ENCODE results near the gene PEX19. TPM values are rescaled to one million over a fixed set of nuclear protein-coding genes. Genes with fewer than 3 reads are reported as not detected.

The PEX19 gene
- total and polyA plus RNA-seq, 10 of the 15 experiments (the other 5 are each of a cell fraction or from before 2014, with no cell fraction given), result 27.1 to 58.1 (median 39.6) TPM

DNA sequence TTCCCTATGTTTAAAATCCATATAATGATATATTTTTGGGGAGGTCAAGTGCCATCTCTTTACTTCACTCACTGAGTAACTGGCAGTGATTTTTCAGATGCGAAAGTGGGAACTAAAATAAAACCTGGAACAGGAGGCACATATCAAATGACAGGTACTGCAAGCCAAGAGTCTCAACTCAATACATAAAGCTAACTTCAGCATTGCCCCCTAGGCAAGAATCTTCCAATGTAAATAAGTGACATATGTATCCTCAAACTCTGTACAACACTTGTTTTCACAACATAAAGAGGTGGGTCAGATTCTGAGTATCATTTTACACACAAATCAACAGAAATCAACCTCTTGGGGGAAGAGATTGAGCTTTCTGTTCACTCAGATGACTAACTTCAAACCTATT, 40.7 kb downstream of the PEX19 start:
- Histone ChIP-seq H3K9me3 (replicated peaks; ENCODE audit: control insufficient read depth, insufficient read depth, low read length) (no peaks in the 10 kb centered on the region), H3K36me3 (ENCODE audit: control insufficient read depth in 2 of 2, insufficient read depth in 2 of 2, low read length in 1 of 2) (peaks cover 8 to 9% of the 10 kb centered on the region in 2 experiments), H3K9ac (ENCODE audit: control insufficient read depth, insufficient read depth, low read length) (no peak overlapping the region), H3K4me2 (ENCODE audit: control insufficient read depth, insufficient read depth) (no peak overlapping the region), H3K4me3 (no peak overlapping the region), H3K27ac (ENCODE audit: control insufficient read depth, insufficient read depth) (no peak overlapping the region), H3K4me1 (ENCODE audit: control insufficient read depth, insufficient read depth, low read length) (no peaks in the 10 kb centered on the region), H3K79me2 (ENCODE audit: control insufficient read depth, insufficient read depth, low read length) (peaks cover 2% of the 10 kb centered on the region), H3K27me3 (replicated peaks in 1 of 2; ENCODE audit: control insufficient read depth in 2 of 2, insufficient read depth in 2 of 2, low read length in 1 of 2) (no peaks in the 10 kb centered on the region), H4K20me1 (ENCODE audit: control insufficient read depth, insufficient read depth) (no peaks in the 10 kb centered on the region), H2AFZ (ENCODE audit: control insufficient read depth, low read depth, low read length) (no peak overlapping the region)
- no peak for ATAC-seq
- WGBS (ENCODE audit: insufficient coverage, insufficient replicate concordance, low lambda C conversion rate, missing lambda C conversion rate), result 100% methylated on average over 1 of the region's 1 CpG
- ChIA-PET SMC1A (ENCODE audit: uncharacterized antibody, unreplicated experiment) (interaction anchor here (1.0 to 4.7 kb wide), 10 partner anchors 7 to 143 kb away, joined by 3 to 34 read pairs (median 5); no protein-coding TSS in a partner anchor), RAD21 (ENCODE audit: unreplicated experiment) (interaction anchor here (0.7 to 1.4 kb wide), 3 partner anchors 46 to 143 kb away, joined by 3 to 4 read pairs (median 4); no protein-coding TSS in a partner anchor), POLR2A (interaction anchor here (1.1 kb wide), 1 partner anchor 16 kb away, joined by 4 read pairs; no protein-coding TSS in a partner anchor), CTCF (interaction anchor here (0.7 to 7.4 kb wide), 14 partner anchors 8 to 157 kb away, joined by 3 to 116 read pairs (median 4); no protein-coding TSS in a partner anchor)
- no TSS peak for BruUV-seq (replicated peaks)
- in situ Hi-C loops (cut with MboI), result no loop called here
- no peak for TF ChIP-seq ZNF24 (IDR thresholded peaks at IDR 0.05)
- TF ChIP-seq NFYB (IDR thresholded peaks at IDR 0.05; ENCODE audit: insufficient read depth, low read depth, low read length), result no peak
- TF ChIP-seq, protein P1, sequence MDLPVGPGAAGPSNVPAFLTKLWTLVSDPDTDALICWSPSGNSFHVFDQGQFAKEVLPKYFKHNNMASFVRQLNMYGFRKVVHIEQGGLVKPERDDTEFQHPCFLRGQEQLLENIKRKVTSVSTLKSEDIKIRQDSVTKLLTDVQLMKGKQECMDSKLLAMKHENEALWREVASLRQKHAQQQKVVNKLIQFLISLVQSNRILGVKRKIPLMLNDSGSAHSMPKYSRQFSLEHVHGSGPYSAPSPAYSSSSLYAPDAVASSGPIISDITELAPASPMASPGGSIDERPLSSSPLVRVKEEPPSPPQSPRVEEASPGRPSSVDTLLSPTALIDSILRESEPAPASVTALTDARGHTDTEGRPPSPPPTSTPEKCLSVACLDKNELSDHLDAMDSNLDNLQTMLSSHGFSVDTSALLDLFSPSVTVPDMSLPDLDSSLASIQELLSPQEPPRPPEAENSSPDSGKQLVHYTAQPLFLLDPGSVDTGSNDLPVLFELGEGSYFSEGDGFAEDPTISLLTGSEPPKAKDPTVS (IDR thresholded peaks at IDR 0.05; ENCODE audit: low read depth, low read length), result no peak
- TF ChIP-seq ASH2L (IDR thresholded peaks at IDR 0.05; ENCODE audit: borderline replicate concordance, low read depth), result no peak
- no peak for TF ChIP-seq EP300 (IDR thresholded peaks at IDR 0.05; ENCODE audit: borderline replicate concordance in 1 of 2, control insufficient read depth in 1 of 2, low read depth in 2 of 2, low read length in 2 of 2)
- no peak for DNase-seq (ENCODE audit: low read depth, low spot score)
- intact Hi-C loops (cut with micrococcal nuclease; ENCODE audit: unreplicated experiment), result no loop called here
- no peak for FAIRE-seq
